K562 (cell line): ENCODE measurements around the gene CNPPD1. TPM values are rescaled to one million over a fixed set of nuclear protein-coding genes. Genes with fewer than 3 reads are reported as not detected.

ENCODE experiments used
- ATAC-seq: fragments of 200-7000 bp; cut with Tn5 transposase; 3 replicates; pipeline ENCODE4 v1.9.1; 2020; ENCODE audit warnings: moderate library complexity
- BruUV-seq: library from RNA; stranded (reverse); fragments of 400-500 nt; replicated peaks from 2 replicates; lab custom pipeline; 2021; lab: Mats Ljungman, UMichigan
- CTCF ChIA-PET: fragments of 300-600 bp; formaldehyde crosslinking; extraction: SDS; loops from one replicate; lab custom pipeline; 2021; ENCODE audit warnings: low intra/inter-chr PET ratio; lab: Yijun Ruan, JAX
- POLR2A ChIA-PET: fragments of 300-600, 350-650 bp; sonication (Branson Sonifier 250); formaldehyde crosslinking; extraction: SDS; loops from one replicate; lab custom pipeline; 2021; ENCODE audit warnings: antibody characterized with exemption, inconsistent platforms; lab: Yijun Ruan, JAX
- DNase-seq, 4 experiments: peaks; one replicate each; pipeline versions ENCODE4 v3.0.0 to v3.0.0-alpha.2; 2011 to 2018; ENCODE audit warnings: low spot score in 3 of 4, mixed read lengths in 3 of 4; ENCODE audit errors: extremely low read depth in 1 of 4
- FAIRE-seq: peaks from 2 replicates; lab custom pipeline; 2011; peaks lifted over from hg19 to GRCh38; lab: Jason Lieb, UNC
- H2AFZ ChIP-seq: 2 replicates; pipeline ENCODE4 v1.6.0; 2011; ENCODE audit warnings: low read depth, low read length, control low read depth, inconsistent platforms
- H3K27ac ChIP-seq: fragments of 200-600 bp; 3 replicates; pipeline ENCODE4 v1.8.0; 2011; ENCODE audit warnings: low read depth, mild to moderate bottlenecking, control low read depth, inconsistent platforms, low read length, moderate library complexity, mixed read lengths; ENCODE audit errors: extremely low read depth
- H3K27me3 ChIP-seq, 2 experiments: fragments of 300-600 bp in 1 of 2; 2 replicates in 1 of 2; 3 replicates in 1 of 2; pipeline versions ENCODE4 v1.6.0 to v1.8.0; 2011; ENCODE audit warnings: inconsistent platforms in 2 of 2, low read length in 2 of 2, mild to moderate bottlenecking in 1 of 2, mixed read lengths in 1 of 2, moderate library complexity in 1 of 2; ENCODE audit not compliant: control insufficient read depth in 2 of 2, insufficient read depth in 2 of 2
- H3K36me3 ChIP-seq: fragments of 300-600 bp; 3 replicates; pipeline ENCODE4 v1.8.0; 2011; ENCODE audit warnings: mild to moderate bottlenecking, low read length, inconsistent platforms; ENCODE audit not compliant: control insufficient read depth, insufficient read depth
- H3K4me1 ChIP-seq, 2 experiments: fragments of 200-600 bp in 1 of 2; replicated peaks in 1 of 2; 2 replicates in 1 of 2; 3 replicates in 1 of 2; pipeline versions ENCODE4 v1.5.1 to v1.8.0; 2011; ENCODE audit warnings: inconsistent platforms in 2 of 2, low read length in 2 of 2, mild to moderate bottlenecking in 1 of 2, mixed read lengths in 1 of 2, moderate library complexity in 1 of 2; ENCODE audit not compliant: control insufficient read depth in 2 of 2, insufficient read depth in 2 of 2
- H3K4me2 ChIP-seq: 2 replicates; pipeline ENCODE4 v1.6.1; 2011; ENCODE audit warnings: low read length, control low read depth, inconsistent platforms, mixed read lengths; ENCODE audit not compliant: insufficient read depth
- H3K4me3 ChIP-seq: fragments of 200-600 bp; sonication (generic), shearing (Covaris generic); 2 replicates; pipeline ENCODE4 v1.5.1; 2016; ENCODE audit warnings: control low read depth, inconsistent platforms
- H3K79me2 ChIP-seq: fragments of 200-600 bp; 3 replicates; pipeline ENCODE4 v1.8.0; 2011; ENCODE audit warnings: low read length, inconsistent platforms; ENCODE audit not compliant: control insufficient read depth, insufficient read depth
- H3K9ac ChIP-seq, 2 experiments: 2 replicates each; pipeline versions ENCODE4 v1.6.0 to v1.6.1; 2011; ENCODE audit warnings: low read depth in 2 of 2, low read length in 2 of 2, control low read depth in 1 of 2, inconsistent platforms in 1 of 2, mild to moderate bottlenecking in 1 of 2, mixed read lengths in 1 of 2; ENCODE audit not compliant: insufficient read depth in 1 of 2
- H3K9me1 ChIP-seq: one replicate; pipeline ENCODE4 v1.6.0; 2011; ENCODE audit warnings: inconsistent platforms, mild to moderate bottlenecking, low read length, moderate library complexity; ENCODE audit not compliant: control insufficient read depth, insufficient read depth
- H3K9me3 ChIP-seq: replicated peaks from 2 replicates; pipeline ENCODE4 v1.5.1; 2011; ENCODE audit warnings: low read depth, low read length, inconsistent platforms; ENCODE audit not compliant: control insufficient read depth, insufficient read depth
- H4K20me1 ChIP-seq: replicated peaks from 2 replicates; pipeline ENCODE4 v1.6.1; 2011; ENCODE audit warnings: low read length, inconsistent platforms, mixed read lengths; ENCODE audit not compliant: control insufficient read depth, insufficient read depth
- CHD1 ChIP-seq: fragments of 200-600 bp; sonication (generic); IDR thresholded peaks from one replicate; pipeline ENCODE4 v1.6.1; 2012; ENCODE audit warnings: mild to moderate bottlenecking, moderate library complexity, low read length, inconsistent platforms
- ESRRA ChIP-seq: fragments of 450-650 bp; IDR thresholded peaks from 2 replicates; pipeline ENCODE4 v1.6.1; 2014; ENCODE audit warnings: low read depth, mild to moderate bottlenecking, moderate library complexity, borderline replicate concordance
- HSF4 ChIP-seq: fragments of 250-450 bp; sonication (Bioruptor Pico); IDR thresholded peaks from 2 replicates; pipeline ENCODE4 v2.1.2; 2022; ENCODE audit warnings: mild to moderate bottlenecking, moderate library complexity, borderline replicate concordance
- KLF13 ChIP-seq: fragments of 450-650 bp; IDR thresholded peaks from 2 replicates; pipeline ENCODE4 v1.6.1; 2016; ENCODE audit warnings: missing genetic modification characterization, low read depth, mild to moderate bottlenecking, missing compliant biosample characterization, moderate library complexity, borderline replicate concordance
- NEUROD1 ChIP-seq: fragments of 150-350 bp; IDR thresholded peaks from 2 replicates; pipeline ENCODE4 v1.6.1; 2014; ENCODE audit warnings: borderline replicate concordance, low read length, low read depth; ENCODE audit not compliant: partially characterized antibody
- NFIC ChIP-seq: fragments of 450-650 bp; IDR thresholded peaks from 2 replicates; pipeline ENCODE4 v1.6.1; 2017; ENCODE audit warnings: mild to moderate bottlenecking, inconsistent platforms
- RBFOX2 ChIP-seq: fragments of 200-400 bp; formaldehyde crosslinking; IDR thresholded peaks from 2 replicates; pipeline ENCODE4 v1.6.1; 2017; ENCODE audit warnings: low read depth, mild to moderate bottlenecking, low read length, moderate library complexity
- SREBF1 ChIP-seq: fragments of 150-350 bp; IDR thresholded peaks from 2 replicates; pipeline ENCODE4 v1.6.1; 2014; ENCODE audit warnings: antibody characterized with exemption, low read depth, low read length, borderline replicate concordance
- ZNF707 ChIP-seq: fragments of 250-450 bp; sonication (Bioruptor Pico); conservative IDR thresholded peaks from 2 replicates; pipeline ENCODE4 v1.8.0; 2022; ENCODE audit warnings: inconsistent platforms, mild to moderate bottlenecking, moderate library complexity
- ZSCAN29 ChIP-seq: fragments of 450-650 bp; IDR thresholded peaks from 2 replicates; pipeline ENCODE4 v1.6.1; 2017
- WGBS: fragments of 100-300 bp; shearing (Covaris generic); methylation state at CpG from one replicate; pipeline ENCODE4 v1.1.6; 2016; ENCODE audit warnings: low coverage, mixed read lengths; ENCODE audit not compliant: insufficient coverage; ENCODE audit errors: missing lambda C conversion rate; 5-methylcytosine and 5-hydroxymethylcytosine counted together
- in situ Hi-C: fragments of 300-500 bp; cut with MboI; formaldehyde crosslinking; loops from 4 replicates; pipeline ENCODE4 v1.15.0; 2018; ENCODE audit warnings: inconsistent platforms, mixed read lengths
- intact Hi-C: fragments of 100-400 bp; cut with micrococcal nuclease; formaldehyde crosslinking; loops from 2 replicates; pipeline ENCODE4 v1.14.2; 2022
- polyA plus RNA-seq, 8 experiments: library from polyadenylated mRNA; depleted of rRNA in 4 of 8; stranded (reverse) in 5 of 8; unstranded in 3 of 8; fragments of >200 nt; fragmentation: Nextera tagmentation in 2 of 8; fragmentation: Illumina TruSeq in 1 of 8; extraction: Ambion mirVana in 2 of 8; extraction: Trizol in 1 of 8; gene quantifications; 2 replicates each; pipeline versions ENCODE4 v1.2.1 to v1.2.3, GENCODE V29; 2011 to 2014; ENCODE audit warnings: inconsistent platforms in 1 of 8, missing spikeins in 1 of 8
- total RNA-seq, 7 experiments: library from RNA; depleted of rRNA in 6 of 7; stranded (reverse); fragments of >200 nt in 6 of 7; fragmentation: Illumina TruSeq in 2 of 7; extraction: Trizol in 2 of 7; gene quantifications; 2 replicates each; pipeline versions ENCODE4 v1.2.1 to v1.2.3, GENCODE V29; 2011 to 2021; ENCODE audit warnings: low replicate concordance in 1 of 7
- TF ChIP-seq, protein P1 (sequence below): sonication (generic); formaldehyde crosslinking; IDR thresholded peaks from 2 replicates; pipeline ENCODE4 v1.8.0; 2022; ENCODE audit warnings: missing genetic modification reagents, mild to moderate bottlenecking, borderline replicate concordance

Gene CNPPD1
- total and polyA plus RNA-seq, 9 of the 15 experiments (the other 6 are each of a cell fraction or from before 2014, with no cell fraction given), result 9.9 to 53.5 (median 27.0) TPM

DNA sequence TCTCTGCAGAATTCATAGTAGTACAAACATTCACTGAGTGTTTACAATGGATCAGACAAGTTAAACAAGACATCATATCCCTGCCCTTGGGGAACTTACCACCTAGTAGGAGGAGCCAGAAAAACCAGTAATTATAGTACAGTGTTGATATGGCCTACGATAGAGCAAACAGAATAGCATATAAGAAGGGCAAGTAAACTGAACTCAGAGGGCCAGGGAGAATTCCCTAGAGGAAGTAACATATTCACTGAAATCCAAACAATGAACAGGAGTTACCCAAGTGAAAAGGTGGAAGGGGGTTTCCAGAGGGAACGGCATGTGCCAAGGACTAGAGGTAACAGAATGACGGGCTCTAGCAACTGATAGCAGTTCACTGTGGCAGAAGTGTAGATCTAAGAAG, 50.2 kb downstream of the CNPPD1 start:
- no TSS peak for BruUV-seq
- no peak overlapping the region for H3K4me2 ChIP-seq

DNA sequence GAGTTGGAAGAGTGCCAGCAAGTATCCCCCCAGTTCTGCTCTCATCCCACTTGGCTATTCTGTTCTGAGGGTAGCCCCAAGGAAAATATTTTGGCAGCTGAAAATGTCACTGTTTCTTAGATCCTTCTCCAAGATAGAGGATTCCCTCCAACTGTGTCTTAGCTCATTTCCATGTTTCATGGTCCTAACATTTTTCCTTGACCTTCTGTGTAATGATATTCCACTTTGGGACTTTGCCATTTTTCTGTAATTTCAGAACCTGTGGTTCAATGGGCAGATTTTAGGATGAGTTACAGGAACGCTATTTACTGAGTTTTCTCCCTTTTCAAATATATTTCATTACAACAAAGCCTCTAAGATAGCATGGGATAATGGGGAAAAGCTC, 50.8 kb downstream of the CNPPD1 start:
- no TSS peak for BruUV-seq
- no peak for FAIRE-seq
- no peaks in the 10 kb centered on the region for H4K20me1 ChIP-seq
- peaks cover 21 to 35% of the 10 kb centered on the region in 2 experiments for H3K4me1 ChIP-seq
- 70% methylated on average over 1 of the region's 1 CpG for WGBS
- H3K27ac ChIP-seq, result no peak overlapping the region
- TF ChIP-seq NFIC (peak; percentile 76; the same call in 1 of the 2 replicates), ESRRA (no peak), HSF4 (CRISPR knock-in tag) (no peak)
- H3K36me3 ChIP-seq, result no peaks in the 10 kb centered on the region
- no peak for ATAC-seq
- no peak for DNase-seq
- no peaks in the 10 kb centered on the region for H3K27me3 ChIP-seq
- no peak overlapping the region; the same call in 1 of the 2 replicates for H2AFZ ChIP-seq
- H3K9ac ChIP-seq, result no peak overlapping the region
- ChIA-PET CTCF (no interaction called here), POLR2A (no interaction called here)
- no peak overlapping the region for H3K4me2 ChIP-seq
- no peaks in the 10 kb centered on the region for H3K79me2 ChIP-seq
- H3K9me1 ChIP-seq, result peaks cover 3% of the 10 kb centered on the region
- in situ Hi-C loops, result no loop called here
- no peak overlapping the region for H3K4me3 ChIP-seq
- H3K9me3 ChIP-seq, result no peaks in the 10 kb centered on the region
- intact Hi-C loops, result no loop called here

More for the DNA sequence above, 50.2 kb downstream of the CNPPD1 start:
- ATAC-seq, result no peak
- 62% methylated on average over 3 of the region's 3 CpGs for WGBS
- TF ChIP-seq RBFOX2 (no peak), NEUROD1 (no peak), CHD1 (no peak), ZNF707 (no peak), SREBF1 (no peak), KLF13 (tag) (no peak), ZSCAN29 (no peak)
- TF ChIP-seq, protein P1, sequence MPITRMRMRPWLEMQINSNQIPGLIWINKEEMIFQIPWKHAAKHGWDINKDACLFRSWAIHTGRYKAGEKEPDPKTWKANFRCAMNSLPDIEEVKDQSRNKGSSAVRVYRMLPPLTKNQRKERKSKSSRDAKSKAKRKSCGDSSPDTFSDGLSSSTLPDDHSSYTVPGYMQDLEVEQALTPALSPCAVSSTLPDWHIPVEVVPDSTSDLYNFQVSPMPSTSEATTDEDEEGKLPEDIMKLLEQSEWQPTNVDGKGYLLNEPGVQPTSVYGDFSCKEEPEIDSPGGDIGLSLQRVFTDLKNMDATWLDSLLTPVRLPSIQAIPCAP (CRISPR knock-in tag), result no peak
- Histone ChIP-seq H3K27me3 (no peaks in the 10 kb centered on the region), H3K4me1 (peaks cover 21 to 35% of the 10 kb centered on the region in 2 experiments), H4K20me1 (no peaks in the 10 kb centered on the region), H3K9me3 (no peaks in the 10 kb centered on the region), H3K27ac (no peak overlapping the region), H3K9me1 (peaks cover 3% of the 10 kb centered on the region), H3K4me3 (no peak overlapping the region), H3K9ac (no peak overlapping the region), H2AFZ (no peak overlapping the region), H3K36me3 (no peaks in the 10 kb centered on the region), H3K79me2 (no peaks in the 10 kb centered on the region)
- ChIA-PET CTCF (no interaction called here), POLR2A (no interaction called here)
- no peak for DNase-seq
- in situ Hi-C loops, result no loop called here
- no peak for FAIRE-seq
- intact Hi-C loops, result no loop called here
